ENCODE data around the gene SLC9A5.

SLC9A5 gene

GRCh38 chr16:67255553-67256221 lies 6.9 kb downstream of the SLC9A5 start:
- no peaks in the 10 kb centered on the region for H3K36me3 Mint-ChIP-seq (ENCODE audit: low read depth)
- H3K27ac Mint-ChIP-seq = no peak overlapping the region
- no peak overlapping the region for H3K4me3 Mint-ChIP-seq
- H3K9me3 Mint-ChIP-seq = no peaks in the 10 kb centered on the region
- H3K4me1 Mint-ChIP-seq (ENCODE audit: low read depth) = peaks cover 3% of the 10 kb centered on the region
- H3K27me3 Mint-ChIP-seq (ENCODE audit: low read depth) = peaks cover under 1% of the 10 kb centered on the region

GRCh38 chr16:67256701-67257230 lies 8.0 kb downstream of the SLC9A5 start:
- no peaks in the 10 kb centered on the region for H3K9me3 Mint-ChIP-seq
- peak overlapping the region; percentile 27 for H3K27ac Mint-ChIP-seq
- H3K4me3 Mint-ChIP-seq = no peak overlapping the region
- peaks cover 5% of the 10 kb centered on the region for H3K4me1 Mint-ChIP-seq (ENCODE audit: low read depth)
- H3K27me3 Mint-ChIP-seq (ENCODE audit: low read depth) = no peaks in the 10 kb centered on the region
- H3K36me3 Mint-ChIP-seq (ENCODE audit: low read depth) = no peaks in the 10 kb centered on the region

GRCh38 chr16:67257486-67258160 lies 8.8 kb downstream of the SLC9A5 start:
- Mint-ChIP-seq H3K9me3 (no peaks in the 10 kb centered on the region), H3K4me3 (no peak overlapping the region), H3K27ac (no peak overlapping the region), H3K27me3 (ENCODE audit: low read depth) (peaks cover 1% of the 10 kb centered on the region), H3K36me3 (ENCODE audit: low read depth) (no peaks in the 10 kb centered on the region), H3K4me1 (ENCODE audit: low read depth) (peaks cover 5% of the 10 kb centered on the region)

GRCh38 chr16:67258161-67258835 lies 9.5 kb downstream of the SLC9A5 start:
- Mint-ChIP-seq H3K4me3 (no peak overlapping the region), H3K9me3 (no peaks in the 10 kb centered on the region), H3K27me3 (ENCODE audit: low read depth) (peaks cover 6% of the 10 kb centered on the region), H3K36me3 (ENCODE audit: low read depth) (no peaks in the 10 kb centered on the region), H3K27ac (no peak overlapping the region), H3K4me1 (ENCODE audit: low read depth) (peaks cover 7% of the 10 kb centered on the region)

- Mint-ChIP-seq H3K4me3 (no peak overlapping the region), H3K27ac (no peak overlapping the region), H3K4me1 (ENCODE audit: low read depth) (peaks cover 7% of the 10 kb centered on the region), H3K36me3 (ENCODE audit: low read depth) (no peaks in the 10 kb centered on the region), H3K9me3 (no peaks in the 10 kb centered on the region), H3K27me3 (ENCODE audit: low read depth) (peaks cover 6% of the 10 kb centered on the region)
These were observed 10.9 kb downstream of the SLC9A5 start for GRCh38 chr16:67259705-67260104.

- Mint-ChIP-seq H3K36me3 (ENCODE audit: low read depth) (no peaks in the 10 kb centered on the region), H3K4me1 (ENCODE audit: low read depth) (peaks cover 7% of the 10 kb centered on the region), H3K9me3 (no peaks in the 10 kb centered on the region), H3K4me3 (no peak overlapping the region), H3K27me3 (ENCODE audit: low read depth) (peaks cover 6% of the 10 kb centered on the region), H3K27ac (no peak overlapping the region)
These were observed 11.8 kb downstream of the SLC9A5 start for GRCh38 chr16:67260426-67261063.

GRCh38 chr16:67263201-67263600 lies 14.4 kb downstream of the SLC9A5 start:
- Mint-ChIP-seq H3K9me3 (no peaks in the 10 kb centered on the region), H3K36me3 (ENCODE audit: low read depth) (no peaks in the 10 kb centered on the region), H3K27me3 (ENCODE audit: low read depth) (peaks cover 6% of the 10 kb centered on the region), H3K4me1 (ENCODE audit: low read depth) (peaks cover 7% of the 10 kb centered on the region), H3K4me3 (no peak overlapping the region), H3K27ac (peak overlapping the region; percentile 18)

- no peak overlapping the region for H3K27ac Mint-ChIP-seq
- H3K36me3 Mint-ChIP-seq (ENCODE audit: low read depth) = no peaks in the 10 kb centered on the region
- no peaks in the 10 kb centered on the region for H3K9me3 Mint-ChIP-seq
- peaks cover 6% of the 10 kb centered on the region for H3K27me3 Mint-ChIP-seq (ENCODE audit: low read depth)
- H3K4me3 Mint-ChIP-seq = no peak overlapping the region
- peaks cover 7% of the 10 kb centered on the region for H3K4me1 Mint-ChIP-seq (ENCODE audit: low read depth)
These were observed 15.5 kb downstream of the SLC9A5 start for GRCh38 chr16:67264277-67264676.

GRCh38 chr16:67264866-67265265 lies 16.1 kb downstream of the SLC9A5 start:
- Mint-ChIP-seq H3K27me3 (ENCODE audit: low read depth) (peaks cover 6% of the 10 kb centered on the region), H3K4me1 (ENCODE audit: low read depth) (peaks cover 7% of the 10 kb centered on the region), H3K9me3 (no peaks in the 10 kb centered on the region), H3K27ac (no peak overlapping the region), H3K36me3 (ENCODE audit: low read depth) (no peaks in the 10 kb centered on the region), H3K4me3 (no peak overlapping the region)

- H3K4me3 Mint-ChIP-seq = no peak overlapping the region
- H3K36me3 Mint-ChIP-seq (ENCODE audit: low read depth) = no peaks in the 10 kb centered on the region
- peaks cover 3% of the 10 kb centered on the region for H3K4me1 Mint-ChIP-seq (ENCODE audit: low read depth)
- H3K27me3 Mint-ChIP-seq (ENCODE audit: low read depth) = peaks cover 6% of the 10 kb centered on the region
- no peaks in the 10 kb centered on the region for H3K9me3 Mint-ChIP-seq
- no peak overlapping the region for H3K27ac Mint-ChIP-seq
These were observed 17.1 kb downstream of the SLC9A5 start for GRCh38 chr16:67265834-67266233.

- no peaks in the 10 kb centered on the region for H3K4me1 Mint-ChIP-seq (ENCODE audit: low read depth)
These were observed 19.4 kb downstream of the SLC9A5 start for GRCh38 chr16:67268136-67268579.

GRCh38 chr16:67269766-67270165 lies 21.0 kb downstream of the SLC9A5 start:
- H3K4me1 Mint-ChIP-seq (ENCODE audit: low read depth) = no peaks in the 10 kb centered on the region
- H3K9me3 Mint-ChIP-seq = no peaks in the 10 kb centered on the region
- H3K4me3 Mint-ChIP-seq = no peak overlapping the region
- no peaks in the 10 kb centered on the region for H3K27me3 Mint-ChIP-seq (ENCODE audit: low read depth)
- peaks cover 2% of the 10 kb centered on the region for H3K36me3 Mint-ChIP-seq (ENCODE audit: low read depth)
- no peak overlapping the region for H3K27ac Mint-ChIP-seq

More at GRCh38 chr16:67268136-67268579, 19.4 kb downstream of the SLC9A5 start:
- Mint-ChIP-seq H3K4me3 (no peak overlapping the region), H3K27me3 (ENCODE audit: low read depth) (no peaks in the 10 kb centered on the region), H3K36me3 (ENCODE audit: low read depth) (no peaks in the 10 kb centered on the region), H3K27ac (no peak overlapping the region), H3K9me3 (no peaks in the 10 kb centered on the region)

GRCh38 chr16:67270931-67271338 lies 22.2 kb downstream of the SLC9A5 start:
- H3K36me3 Mint-ChIP-seq (ENCODE audit: low read depth) = peaks cover 5% of the 10 kb centered on the region
- no peaks in the 10 kb centered on the region for H3K9me3 Mint-ChIP-seq
- peaks cover 2% of the 10 kb centered on the region for H3K4me1 Mint-ChIP-seq (ENCODE audit: low read depth)
- H3K4me3 Mint-ChIP-seq = no peak overlapping the region
- H3K27me3 Mint-ChIP-seq (ENCODE audit: low read depth) = no peaks in the 10 kb centered on the region
- H3K27ac Mint-ChIP-seq = no peak overlapping the region

- Mint-ChIP-seq H3K36me3 (ENCODE audit: low read depth) (peaks cover 7% of the 10 kb centered on the region), H3K4me3 (no peak overlapping the region), H3K9me3 (no peaks in the 10 kb centered on the region), H3K27ac (no peak overlapping the region), H3K27me3 (ENCODE audit: low read depth) (no peaks in the 10 kb centered on the region), H3K4me1 (ENCODE audit: low read depth) (peaks cover 2% of the 10 kb centered on the region)
These were observed 22.7 kb downstream of the SLC9A5 start for GRCh38 chr16:67271446-67271845.
